Kidney epithelial cell (primary cell): Measurements from ENCODE around the gene OGFR. TPM values are rescaled to one million over a fixed set of nuclear protein-coding genes. Genes with fewer than 3 reads are reported as not detected.

ENCODE experiments used
- DNase-seq: peaks from one replicate; pipeline ENCODE4 v3.0.0-alpha.2; 2010; ENCODE audit warnings: low read depth
- H3K27me3 ChIP-seq: 2 replicates; pipeline ENCODE4 v1.6.0; 2011; ENCODE audit warnings: low read length; ENCODE audit not compliant: control insufficient read depth, insufficient read depth
- H3K36me3 ChIP-seq: 2 replicates; pipeline ENCODE4 v1.5.1; 2011; ENCODE audit warnings: low read length; ENCODE audit not compliant: control insufficient read depth, insufficient read depth
- H3K4me3 ChIP-seq: 2 replicates; pipeline ENCODE4 v1.5.1; 2011; ENCODE audit warnings: low read depth, mild to moderate bottlenecking, control low read depth, low read length
- total RNA-seq: library from RNA; depleted of rRNA; stranded (reverse); fragments of >200 nt; gene quantifications from 2 replicates; pipeline ENCODE4 v1.2.3, GENCODE V29; 2015
- TF ChIP-seq, protein P1 (sequence below): IDR thresholded peaks from 2 replicates; pipeline ENCODE4 v1.5.1; 2011; ENCODE audit warnings: mild to moderate bottlenecking, moderate library complexity, low read length, control low read depth, inconsistent platforms; ENCODE audit not compliant: insufficient read depth, poor library complexity, severe bottlenecking

Gene OGFR
- total RNA-seq, 1 donor from 2014 or later: 61.3 TPM

DNA sequence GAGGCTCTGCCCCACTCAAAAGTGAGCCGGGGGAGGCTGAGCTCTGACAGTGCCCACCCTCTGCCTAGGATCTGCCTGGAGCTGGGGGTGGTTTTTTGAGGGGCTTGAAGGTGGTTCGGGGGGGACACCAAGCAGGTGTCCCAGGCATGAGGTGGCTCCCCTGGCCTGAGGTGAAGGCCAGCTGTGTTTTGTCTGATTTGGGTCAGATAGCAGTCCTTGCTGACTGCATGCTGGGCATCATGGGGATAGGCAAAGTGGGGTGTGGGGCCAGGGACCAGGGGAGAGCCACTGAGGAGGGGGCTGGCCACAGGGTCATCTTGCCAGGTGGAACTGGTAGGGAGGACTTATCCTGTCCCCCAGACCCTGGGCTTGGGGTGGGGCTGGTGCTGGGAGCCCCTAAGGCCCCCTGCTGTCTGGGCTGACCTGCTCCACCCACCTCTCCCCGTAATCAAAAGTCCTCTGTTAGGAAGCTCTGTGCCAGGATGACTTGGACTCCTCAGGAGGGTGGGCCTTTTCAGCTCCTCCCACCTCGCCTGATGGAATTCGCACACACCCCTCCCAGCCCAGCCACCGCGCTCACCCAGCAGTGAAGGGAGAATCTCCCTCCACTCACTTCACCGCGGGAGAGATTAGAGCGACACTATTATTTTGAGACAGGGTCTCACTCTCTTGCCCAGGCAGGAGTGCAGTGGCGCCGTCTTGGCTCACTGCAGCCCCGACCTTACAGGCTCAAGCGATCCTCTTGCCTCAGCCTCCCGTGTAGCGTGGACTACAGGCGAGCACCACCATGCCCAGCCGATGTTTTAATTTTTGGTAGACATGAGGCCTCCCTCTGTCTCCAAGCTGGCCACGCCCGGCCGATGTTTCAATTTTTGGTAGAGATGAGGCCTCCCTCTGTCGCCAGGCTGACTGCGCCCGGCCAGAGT is 10.7 kb downstream of the OGFR start:
- H3K4me3 ChIP-seq: no peak overlapping the region
- H3K36me3 ChIP-seq: no peaks in the 10 kb centered on the region
- DNase-seq: no peak
- TF ChIP-seq, protein P1, sequence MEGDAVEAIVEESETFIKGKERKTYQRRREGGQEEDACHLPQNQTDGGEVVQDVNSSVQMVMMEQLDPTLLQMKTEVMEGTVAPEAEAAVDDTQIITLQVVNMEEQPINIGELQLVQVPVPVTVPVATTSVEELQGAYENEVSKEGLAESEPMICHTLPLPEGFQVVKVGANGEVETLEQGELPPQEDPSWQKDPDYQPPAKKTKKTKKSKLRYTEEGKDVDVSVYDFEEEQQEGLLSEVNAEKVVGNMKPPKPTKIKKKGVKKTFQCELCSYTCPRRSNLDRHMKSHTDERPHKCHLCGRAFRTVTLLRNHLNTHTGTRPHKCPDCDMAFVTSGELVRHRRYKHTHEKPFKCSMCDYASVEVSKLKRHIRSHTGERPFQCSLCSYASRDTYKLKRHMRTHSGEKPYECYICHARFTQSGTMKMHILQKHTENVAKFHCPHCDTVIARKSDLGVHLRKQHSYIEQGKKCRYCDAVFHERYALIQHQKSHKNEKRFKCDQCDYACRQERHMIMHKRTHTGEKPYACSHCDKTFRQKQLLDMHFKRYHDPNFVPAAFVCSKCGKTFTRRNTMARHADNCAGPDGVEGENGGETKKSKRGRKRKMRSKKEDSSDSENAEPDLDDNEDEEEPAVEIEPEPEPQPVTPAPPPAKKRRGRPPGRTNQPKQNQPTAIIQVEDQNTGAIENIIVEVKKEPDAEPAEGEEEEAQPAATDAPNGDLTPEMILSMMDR: no peak
- peaks cover 31% of the 10 kb centered on the region for H3K27me3 ChIP-seq

DNA sequence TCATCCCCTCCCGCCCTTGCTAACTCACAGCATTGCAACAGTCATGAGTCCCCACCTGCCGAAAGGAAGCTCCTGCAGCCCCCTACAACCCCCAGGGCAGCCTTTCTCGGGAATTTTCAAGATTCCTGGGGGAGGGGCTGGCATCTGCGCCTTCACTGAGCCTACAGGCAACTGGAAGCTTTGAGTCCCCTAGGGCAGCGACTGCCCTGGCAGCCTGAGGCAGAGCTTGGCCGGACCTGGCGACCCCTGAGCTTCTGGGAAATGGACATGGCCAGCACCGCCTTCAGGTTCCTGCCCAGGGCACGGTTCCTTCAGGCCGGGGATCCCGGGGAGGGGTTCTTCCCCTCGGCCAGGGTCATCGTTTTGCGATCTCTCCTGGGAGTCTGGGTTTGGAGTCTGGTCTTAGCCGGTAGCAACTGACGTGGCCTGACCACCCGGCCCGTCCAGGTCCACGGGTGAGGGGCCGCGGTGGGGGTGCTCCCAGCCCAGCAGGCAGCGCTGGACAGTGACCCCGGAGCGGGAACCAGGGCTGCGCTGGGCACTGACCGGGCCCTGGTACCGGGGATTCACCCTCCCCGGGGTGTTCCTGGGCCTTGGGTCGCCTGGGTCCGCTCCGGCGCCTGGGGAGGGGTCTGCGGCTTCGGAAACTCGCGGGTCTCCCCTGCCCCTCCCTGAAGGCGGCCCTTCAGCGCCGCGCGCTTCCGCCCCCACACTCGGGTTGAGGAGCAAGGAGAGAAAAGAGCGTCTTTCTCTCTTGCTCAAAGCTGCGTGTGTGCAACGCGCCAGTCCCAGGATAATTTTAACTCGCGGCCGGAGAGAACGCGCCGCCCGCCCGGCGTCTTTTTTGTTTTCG is 11.6 kb downstream of the OGFR start:
- TF ChIP-seq, protein P1: no peak
- Histone ChIP-seq H3K27me3 (peaks cover 31% of the 10 kb centered on the region), H3K4me3 (peak overlapping the region; percentile 0), H3K36me3 (no peaks in the 10 kb centered on the region)
- DNase-seq: no peak

DNA sequence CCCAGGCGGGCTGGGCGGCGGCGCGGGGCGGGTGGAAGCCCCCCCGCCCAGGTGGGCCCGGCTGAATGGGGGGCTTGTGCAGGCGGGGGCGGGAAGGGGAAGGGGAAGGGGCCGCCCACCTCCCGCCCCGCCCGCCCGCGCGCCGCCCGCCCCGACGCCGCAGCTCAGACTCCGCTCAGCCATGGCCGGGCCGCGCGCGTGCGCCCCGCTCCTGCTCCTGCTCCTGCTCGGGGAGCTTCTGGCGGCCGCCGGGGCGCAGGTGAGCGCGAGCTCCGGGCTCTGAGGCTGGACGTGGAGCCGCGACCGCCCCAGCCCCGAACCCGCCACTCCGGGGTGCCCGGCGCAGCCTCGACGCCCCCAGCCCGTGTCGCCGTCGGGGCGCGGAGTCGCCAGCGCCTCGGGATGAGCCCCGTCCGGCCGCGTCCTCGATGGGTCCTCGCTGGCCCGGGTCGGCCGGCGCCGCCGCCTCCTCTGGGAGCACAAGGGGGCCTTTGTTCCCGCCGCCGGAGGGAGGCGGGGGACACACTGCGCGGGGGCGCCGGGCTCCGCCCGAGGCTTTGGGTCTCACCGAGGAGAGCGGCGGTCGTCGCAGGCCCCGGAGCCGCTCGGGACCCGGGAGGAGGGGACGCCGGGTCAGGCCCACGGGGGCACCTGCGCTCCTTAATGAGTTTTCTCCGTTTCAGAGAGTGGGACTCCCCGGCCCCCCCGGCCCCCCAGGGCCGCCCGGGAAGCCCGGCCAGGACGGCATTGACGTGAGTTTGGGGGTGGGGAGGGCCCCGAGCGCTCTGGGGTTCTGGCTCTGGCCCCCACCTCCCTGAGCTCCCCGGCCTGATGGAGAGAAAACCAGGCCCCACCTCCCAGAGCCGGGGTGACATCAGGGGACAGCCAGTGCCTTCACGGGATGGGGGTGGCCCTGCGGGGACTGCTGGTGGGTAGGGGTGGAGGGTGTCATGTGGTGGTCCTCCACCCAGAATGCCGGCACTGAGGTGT is 12.5 kb downstream of the OGFR start, which contains the start of gene COL9A3:
COL9A3 (plus strand) TSS at position 167 of the 990 bp plus-strand sequence; CDS start at position 182, 15 bp downstream.
- peaks cover 31% of the 10 kb centered on the region for H3K27me3 ChIP-seq
- TF ChIP-seq, protein P1: no peak
- no peak for DNase-seq
- H3K4me3 ChIP-seq: peak within 1 kb of the TSS; percentile 0
- no peaks in the 10 kb centered on the region for H3K36me3 ChIP-seq

DNA sequence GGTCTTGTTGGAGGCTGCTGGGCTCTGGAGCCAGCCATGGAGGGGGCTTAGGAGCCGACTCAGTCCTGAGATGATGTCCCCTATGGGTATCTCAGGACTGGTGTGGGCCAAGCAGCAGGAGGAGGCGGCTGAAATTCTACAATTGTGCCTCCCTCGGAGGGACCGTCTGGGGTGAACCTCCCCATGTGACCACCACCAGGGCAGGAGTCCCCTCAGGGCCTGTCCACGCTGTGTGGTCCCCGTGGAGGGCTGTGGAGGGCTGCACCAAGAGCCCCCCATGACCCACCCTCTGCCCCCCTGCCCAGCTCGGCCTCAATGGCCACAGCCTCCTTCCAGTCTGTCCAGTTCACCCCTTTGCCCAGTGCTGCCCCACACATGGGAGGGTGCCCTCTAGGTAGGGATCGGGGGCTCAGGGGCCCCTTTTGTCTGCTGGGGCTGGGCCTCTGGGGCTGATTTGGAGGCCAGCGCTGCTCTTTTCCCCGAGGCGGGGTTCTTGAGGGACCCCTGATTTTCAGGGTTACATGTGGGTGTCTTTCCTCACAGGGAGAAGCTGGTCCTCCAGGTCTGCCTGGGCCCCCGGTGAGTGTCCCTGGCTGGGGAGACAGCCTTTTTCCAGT is 13.4 kb downstream of the OGFR start:
- TF ChIP-seq, protein P1: no peak
- peaks cover 31% of the 10 kb centered on the region for H3K27me3 ChIP-seq
- no peaks in the 10 kb centered on the region for H3K36me3 ChIP-seq
- DNase-seq: no peak
- no peak overlapping the region for H3K4me3 ChIP-seq
